ENCODE measurements around the gene PHF12.

GRCh38 chr17:28883967-28884702, 67.2 kb downstream of the PHF12 start:
- TF ChIP-seq, protein P1, sequence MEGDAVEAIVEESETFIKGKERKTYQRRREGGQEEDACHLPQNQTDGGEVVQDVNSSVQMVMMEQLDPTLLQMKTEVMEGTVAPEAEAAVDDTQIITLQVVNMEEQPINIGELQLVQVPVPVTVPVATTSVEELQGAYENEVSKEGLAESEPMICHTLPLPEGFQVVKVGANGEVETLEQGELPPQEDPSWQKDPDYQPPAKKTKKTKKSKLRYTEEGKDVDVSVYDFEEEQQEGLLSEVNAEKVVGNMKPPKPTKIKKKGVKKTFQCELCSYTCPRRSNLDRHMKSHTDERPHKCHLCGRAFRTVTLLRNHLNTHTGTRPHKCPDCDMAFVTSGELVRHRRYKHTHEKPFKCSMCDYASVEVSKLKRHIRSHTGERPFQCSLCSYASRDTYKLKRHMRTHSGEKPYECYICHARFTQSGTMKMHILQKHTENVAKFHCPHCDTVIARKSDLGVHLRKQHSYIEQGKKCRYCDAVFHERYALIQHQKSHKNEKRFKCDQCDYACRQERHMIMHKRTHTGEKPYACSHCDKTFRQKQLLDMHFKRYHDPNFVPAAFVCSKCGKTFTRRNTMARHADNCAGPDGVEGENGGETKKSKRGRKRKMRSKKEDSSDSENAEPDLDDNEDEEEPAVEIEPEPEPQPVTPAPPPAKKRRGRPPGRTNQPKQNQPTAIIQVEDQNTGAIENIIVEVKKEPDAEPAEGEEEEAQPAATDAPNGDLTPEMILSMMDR (IDR thresholded peaks at IDR 0.05; ENCODE audit: control extremely low read depth in 1 of 3, insufficient read depth in 1 of 3, low read depth in 1 of 3, low read length in 3 of 3) = no peak
- TF ChIP-seq EZH2 (IDR thresholded peaks at IDR 0.05; ENCODE audit: low read depth, low read length, severe bottlenecking) (no peak), POLR2A (IDR thresholded peaks at IDR 0.05; ENCODE audit: control extremely low read depth in 1 of 2, low read depth in 2 of 2, low read length in 2 of 2) (no peak), E2F6 (IDR thresholded peaks at IDR 0.05) (no peak), CEBPB (IDR thresholded peaks at IDR 0.05; ENCODE audit: low read depth, low read length) (no peak), FOSL1 (IDR thresholded peaks at IDR 0.05; ENCODE audit: insufficient read depth, low read depth, low read length) (no peak), EP300 (IDR thresholded peaks at IDR 0.05; ENCODE audit: borderline replicate concordance in 1 of 2, low read depth in 2 of 2, low read length in 2 of 2) (no peak), CBX5 (IDR thresholded peaks at IDR 0.05; ENCODE audit: low read depth, low read length) (no peak), SIRT6 (IDR thresholded peaks at IDR 0.05; ENCODE audit: low read length) (no peak), SIN3A (conservative IDR thresholded peaks at IDR 0.05 in 1 of 2, IDR thresholded peaks at IDR 0.05 in 1 of 2; ENCODE audit: low read depth in 1 of 2, low read length in 2 of 2) (no peak), BCL11A (IDR thresholded peaks at IDR 0.05; ENCODE audit: low read depth in 2 of 2, low read length in 2 of 2) (no peak), TCF12 (IDR thresholded peaks at IDR 0.05; ENCODE audit: low read depth, low read length) (no peak), RFX5 (IDR thresholded peaks at IDR 0.05; ENCODE audit: borderline replicate concordance, low read depth, low read length) (no peak), ATF2 (IDR thresholded peaks at IDR 0.05; ENCODE audit: low read length) (no peak)
